ENCODE measurements around the gene RASSF8. TPM values are rescaled to one million over a fixed set of nuclear protein-coding genes. Genes with fewer than 3 reads are reported as not detected.

The RASSF8 gene
- polyA plus RNA-seq, 3 donors = 0.08 to 0.39 TPM; not detected in 1

GRCh38 chr12:26095186-26095585 is 136.7 kb downstream of the RASSF8 start:
- Histone ChIP-seq H3K36me3 (replicated peaks in 1 of 2; ENCODE audit: control insufficient read depth in 1 of 2, insufficient read depth in 2 of 2, low read length in 2 of 2) (no peaks in the 10 kb centered on the region), H3K9ac (ENCODE audit: insufficient read depth, low read length, poor library complexity, severe bottlenecking) (no peak overlapping the region), H3K9me3 (replicated peaks in 1 of 2; ENCODE audit: control insufficient read depth in 1 of 2, insufficient read depth in 1 of 2, low read length in 2 of 2) (no peaks in the 10 kb centered on the region), H3K4me2 (replicated peaks; ENCODE audit: extremely low read depth, low read length, poor library complexity, severe bottlenecking) (no peak overlapping the region), H3K79me2 (ENCODE audit: insufficient read depth, low read length) (no peaks in the 10 kb centered on the region), H4K20me1 (ENCODE audit: insufficient read depth, low read length) (no peaks in the 10 kb centered on the region), H2AFZ (ENCODE audit: insufficient read depth, low read depth, low read length, poor library complexity, severe bottlenecking) (no peak overlapping the region), H3K27ac (ENCODE audit: low read depth in 1 of 2, low read length in 2 of 2) (no peak overlapping the region), H3K4me3 (replicated peaks in 1 of 3; ENCODE audit: low read depth in 2 of 3, low read length in 3 of 3) (no peak overlapping the region), H3K27me3 (ENCODE audit: control insufficient read depth in 2 of 2, insufficient read depth in 2 of 2, low read length in 2 of 2) (no peaks in the 10 kb centered on the region), H3K4me1 (ENCODE audit: control insufficient read depth in 1 of 2, insufficient read depth in 2 of 2, low read length in 2 of 2) (no peaks in the 10 kb centered on the region)
- no peak overlapping the region for H3K4me3 Mint-ChIP-seq
- DNase-seq = no peak
- H3K27ac Mint-ChIP-seq = no peak overlapping the region
- H3K36me3 Mint-ChIP-seq = no peaks in the 10 kb centered on the region
- WGBS (ENCODE audit: insufficient coverage) = no CpG with 5 or more reads among the region's 2 CpGs
- H3K4me1 Mint-ChIP-seq = no peaks in the 10 kb centered on the region
- no peak for TF ChIP-seq CTCF (IDR thresholded peaks at IDR 0.05)
- intact Hi-C loops (cut with micrococcal nuclease) = loop anchor here in 1 of 2 donors (5.0 kb wide), 1 partner anchor 432 kb away; no protein-coding TSS in a partner anchor
- no peaks in the 10 kb centered on the region for H3K9me3 Mint-ChIP-seq
- peaks cover 0 to 2% (median 0%) of the 10 kb centered on the region in 3 donors for H3K27me3 Mint-ChIP-seq (ENCODE audit: low read depth in 3 of 3)

GRCh38 chr12:26096036-26096435 is 137.6 kb downstream of the RASSF8 start:
- Histone ChIP-seq H3K27ac (ENCODE audit: low read depth in 1 of 2, low read length in 2 of 2) (no peak overlapping the region), H3K9ac (ENCODE audit: insufficient read depth, low read length, poor library complexity, severe bottlenecking) (no peak overlapping the region), H3K79me2 (ENCODE audit: insufficient read depth, low read length) (no peaks in the 10 kb centered on the region), H3K4me2 (replicated peaks; ENCODE audit: extremely low read depth, low read length, poor library complexity, severe bottlenecking) (no peak overlapping the region), H4K20me1 (ENCODE audit: insufficient read depth, low read length) (no peaks in the 10 kb centered on the region), H2AFZ (ENCODE audit: insufficient read depth, low read depth, low read length, poor library complexity, severe bottlenecking) (no peak overlapping the region), H3K36me3 (replicated peaks in 1 of 2; ENCODE audit: control insufficient read depth in 1 of 2, insufficient read depth in 2 of 2, low read length in 2 of 2) (no peaks in the 10 kb centered on the region), H3K4me1 (ENCODE audit: control insufficient read depth in 1 of 2, insufficient read depth in 2 of 2, low read length in 2 of 2) (peaks cover 0 to 3% of the 10 kb centered on the region in 2 donors), H3K9me3 (replicated peaks in 1 of 2; ENCODE audit: control insufficient read depth in 1 of 2, insufficient read depth in 1 of 2, low read length in 2 of 2) (no peaks in the 10 kb centered on the region), H3K27me3 (ENCODE audit: control insufficient read depth in 2 of 2, insufficient read depth in 2 of 2, low read length in 2 of 2) (no peaks in the 10 kb centered on the region), H3K4me3 (replicated peaks in 1 of 3; ENCODE audit: low read depth in 2 of 3, low read length in 3 of 3) (no peak overlapping the region)
- no peak overlapping the region for H3K4me3 Mint-ChIP-seq
- no peaks in the 10 kb centered on the region for H3K36me3 Mint-ChIP-seq
- no peak for DNase-seq
- H3K27me3 Mint-ChIP-seq (ENCODE audit: low read depth in 3 of 3) = peaks cover 0 to 1% (median 0%) of the 10 kb centered on the region in 3 donors
- intact Hi-C loops (cut with micrococcal nuclease) = loop anchor here in 1 of 2 donors (5.0 kb wide), 1 partner anchor 431 kb away; no protein-coding TSS in a partner anchor
- no peak overlapping the region for H3K27ac Mint-ChIP-seq
- TF ChIP-seq CTCF (IDR thresholded peaks at IDR 0.05) = no peak
- no peaks in the 10 kb centered on the region for H3K9me3 Mint-ChIP-seq
- no CpG with 5 or more reads among the region's 2 CpGs for WGBS (ENCODE audit: insufficient coverage)
- H3K4me1 Mint-ChIP-seq = no peaks in the 10 kb centered on the region
